GM19328 (cell line): Measurements from ENCODE around the gene CLDN20.
"Not testable (repeated sequence)": the region's sequence is repeated elsewhere in the genome, so short reads cannot be mapped to it uniquely, and the experiment has no call there.

Source experiments
- ATAC-seq: cut with Tn5 transposase; IDR thresholded peaks from one replicate; pipeline ENCODE4 v1.9.1; 2021; ENCODE audit warnings: mild to moderate bottlenecking, moderate library complexity; ENCODE audit not compliant: unreplicated experiment

The CLDN20 gene, protein sequence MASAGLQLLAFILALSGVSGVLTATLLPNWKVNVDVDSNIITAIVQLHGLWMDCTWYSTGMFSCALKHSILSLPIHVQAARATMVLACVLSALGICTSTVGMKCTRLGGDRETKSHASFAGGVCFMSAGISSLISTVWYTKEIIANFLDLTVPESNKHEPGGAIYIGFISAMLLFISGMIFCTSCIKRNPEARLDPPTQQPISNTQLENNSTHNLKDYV

DNA sequence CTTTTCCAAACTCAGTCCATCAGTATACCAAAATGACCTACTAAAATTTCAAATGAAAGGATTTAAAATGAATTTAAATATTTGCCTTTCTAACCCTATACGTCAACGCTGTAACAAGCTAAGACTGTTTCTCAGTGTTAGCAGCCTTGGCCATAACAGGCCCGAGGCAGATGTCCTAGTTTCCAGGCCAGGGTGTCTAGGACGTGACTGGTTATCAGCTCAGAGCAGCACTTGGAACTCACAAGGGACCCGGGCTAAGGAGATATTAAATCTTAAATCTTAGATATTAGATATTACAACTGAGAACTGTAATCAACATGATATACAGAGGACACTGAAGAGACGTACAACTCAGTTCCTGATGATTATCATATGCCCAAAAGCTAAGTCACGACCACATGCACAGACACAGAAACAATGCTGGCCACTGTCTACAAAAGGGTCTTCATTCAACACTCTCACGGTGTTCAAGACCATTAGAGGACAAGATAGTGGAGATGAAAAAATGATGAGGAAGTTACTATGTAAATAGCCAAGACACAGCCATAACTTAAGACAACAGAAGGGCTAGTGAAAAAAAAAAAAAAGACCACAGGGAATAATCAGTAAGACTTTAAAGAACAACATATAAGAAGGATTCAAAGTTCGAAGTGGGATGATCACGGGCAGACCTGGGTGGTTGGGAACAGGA lies at the start of gene CLDN20:
TSS of gene CLDN20 (plus strand) at position 641 of the 691 bp plus-strand sequence. CDS start 11,707 bp downstream, outside the sequence.
- no peak for ATAC-seq

DNA sequence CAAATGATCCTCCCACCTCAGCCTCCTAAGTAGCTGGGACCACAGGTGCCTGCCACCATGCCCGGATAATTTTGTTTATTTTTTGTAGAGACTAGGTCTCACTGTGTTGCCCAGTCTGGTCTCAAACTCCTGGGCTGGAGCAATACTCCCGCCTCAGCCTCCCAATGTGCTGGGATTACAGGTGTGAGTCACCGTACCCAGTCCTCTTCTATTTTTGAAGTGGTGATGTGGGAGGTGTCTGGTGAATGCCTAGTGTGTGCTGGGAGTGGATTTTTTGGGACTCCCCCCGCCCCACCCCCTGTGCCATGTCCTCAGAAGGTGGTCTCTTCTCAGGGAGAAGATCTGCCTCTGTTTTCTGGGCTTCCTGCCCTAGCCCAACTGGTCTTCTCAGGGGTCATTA lies 47.9 kb upstream of the CLDN20 start:
- no peak for ATAC-seq

DNA sequence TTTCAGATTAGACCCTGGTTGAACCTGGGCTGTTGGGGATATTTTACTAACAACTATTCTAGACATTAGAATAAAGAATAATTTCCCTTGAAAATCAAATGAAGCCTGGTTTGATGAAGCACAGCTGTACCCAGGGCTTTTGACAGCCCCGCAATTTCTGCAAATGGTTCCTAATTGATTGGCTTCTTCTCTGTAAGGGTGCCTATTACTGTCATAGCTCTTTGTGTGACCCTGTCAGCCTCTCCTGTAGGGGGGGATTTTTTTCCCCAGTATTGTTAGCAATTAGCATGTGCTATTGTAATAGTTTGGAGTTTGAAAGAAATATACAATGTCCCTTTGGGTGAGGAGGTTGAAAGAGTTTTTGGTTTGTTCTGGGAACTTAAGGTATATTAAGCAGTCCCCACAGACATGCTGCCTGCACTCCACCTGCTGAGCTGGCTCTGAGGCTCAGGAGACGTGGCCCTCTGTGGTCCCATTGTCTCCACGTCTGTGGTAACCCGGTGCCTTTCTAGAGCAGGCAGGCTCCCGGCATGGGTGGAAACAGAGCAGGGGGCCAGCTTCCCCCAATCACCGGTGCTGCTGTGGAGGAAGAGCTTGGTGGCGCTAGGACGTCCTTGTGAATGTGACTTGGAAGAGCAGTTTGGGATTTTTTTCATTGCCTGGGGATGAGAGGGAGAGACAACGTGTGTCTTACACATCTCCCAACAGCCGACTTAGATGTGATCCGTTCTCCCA lies 47.3 kb upstream of the CLDN20 start:
- no peak for ATAC-seq

DNA sequence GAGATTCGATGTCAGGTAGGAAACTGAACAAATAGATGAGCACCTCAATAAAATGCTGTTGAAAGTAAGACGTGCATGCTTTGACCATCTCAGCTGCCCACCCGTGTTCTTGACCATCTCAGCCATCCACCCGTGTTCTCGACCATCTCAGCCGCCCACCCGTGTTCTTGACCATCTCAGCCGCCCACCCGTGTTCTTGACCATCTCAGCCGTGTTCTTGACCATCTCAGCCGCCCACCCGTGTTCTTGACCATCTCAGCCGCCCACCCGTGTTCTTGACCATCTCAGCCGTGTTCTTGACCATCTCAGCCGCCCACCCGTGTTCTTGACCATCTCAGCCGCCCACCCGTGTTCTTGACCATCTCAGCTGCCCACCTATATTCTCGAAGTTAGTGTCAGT lies 45.1 kb upstream of the CLDN20 start:
- ATAC-seq, result not testable (repeated sequence)

DNA sequence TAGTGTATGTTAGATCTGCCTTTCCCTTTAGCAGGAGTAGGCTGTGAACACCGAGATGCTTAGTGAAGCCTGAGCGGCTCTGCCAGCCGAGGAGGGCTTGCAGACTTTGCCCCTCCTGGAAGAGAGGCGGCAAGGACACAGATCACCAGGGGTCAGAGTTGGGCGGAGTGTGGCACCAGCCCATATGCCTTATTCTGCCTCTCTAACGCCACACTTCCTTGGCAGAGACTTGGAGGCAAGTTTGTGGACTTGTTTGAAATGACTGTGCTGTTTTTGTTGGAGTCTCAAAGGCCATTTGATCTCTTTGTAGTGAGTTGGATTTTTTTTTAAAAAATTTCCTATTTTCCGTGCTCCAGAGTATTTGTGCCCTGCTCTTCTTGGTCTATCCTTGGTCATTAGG lies 44.5 kb upstream of the CLDN20 start:
- ATAC-seq, result no peak

DNA sequence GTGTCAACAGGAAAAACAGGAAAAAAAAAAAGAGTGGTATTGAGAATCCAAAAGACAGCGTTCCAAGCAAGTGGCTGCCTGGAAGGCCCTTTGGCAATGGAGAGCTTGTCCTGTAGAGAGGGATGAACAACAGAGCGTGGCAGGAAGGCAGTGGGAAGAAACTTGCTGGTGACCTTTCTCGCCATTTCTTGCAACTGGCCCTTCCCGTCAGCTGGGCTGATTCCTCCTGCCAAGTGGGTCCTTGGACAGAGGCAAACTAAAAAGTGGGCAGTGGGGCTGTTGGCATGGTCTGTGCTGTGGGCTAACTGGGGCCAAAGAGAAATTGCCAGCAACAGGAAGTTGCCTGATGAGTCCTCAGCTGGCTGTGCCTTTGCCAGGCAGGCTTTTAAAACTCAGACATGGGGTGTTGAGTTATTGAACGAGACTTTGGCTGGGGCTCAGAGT lies 43.9 kb upstream of the CLDN20 start:
- no peak for ATAC-seq

DNA sequence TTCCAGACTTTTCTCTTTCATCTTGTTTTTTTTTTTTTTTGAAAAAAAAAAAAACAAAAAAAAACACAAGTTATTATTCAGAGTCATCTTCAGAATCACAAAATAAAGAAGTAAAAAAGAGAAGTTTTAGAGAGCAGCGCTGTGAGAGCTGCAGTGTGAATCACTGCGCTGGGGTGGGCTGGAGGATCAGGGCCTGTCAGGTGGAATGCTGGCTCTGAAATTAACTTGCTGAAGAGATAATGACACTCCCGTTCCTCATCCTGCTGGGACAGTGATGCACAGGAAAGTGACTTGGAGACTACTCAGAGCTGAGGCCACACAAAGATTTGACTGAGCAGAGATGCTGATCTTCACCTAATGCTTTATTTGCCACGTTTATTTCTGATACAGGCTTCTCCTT lies 42.7 kb upstream of the CLDN20 start:
- no peak for ATAC-seq

DNA sequence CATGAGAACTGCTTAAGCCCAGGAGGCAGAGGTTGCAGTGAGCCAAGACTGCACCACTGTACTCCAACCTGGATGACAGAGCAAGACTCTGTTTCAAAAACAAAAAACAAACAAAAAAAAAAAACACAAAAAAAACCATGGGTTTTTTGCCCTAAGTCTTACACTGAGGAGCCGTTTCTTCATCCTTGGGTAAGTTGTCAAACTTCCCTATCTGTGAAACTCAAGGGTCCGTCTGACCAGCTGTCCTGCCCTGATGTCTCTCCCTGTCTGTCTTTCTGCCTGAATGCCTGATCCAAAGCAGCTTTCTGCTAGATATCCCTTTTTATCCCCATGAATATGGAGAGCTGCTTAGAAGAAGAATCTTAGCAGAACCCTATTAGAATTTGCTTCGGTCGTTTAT lies 41.3 kb upstream of the CLDN20 start:
- no peak for ATAC-seq

DNA sequence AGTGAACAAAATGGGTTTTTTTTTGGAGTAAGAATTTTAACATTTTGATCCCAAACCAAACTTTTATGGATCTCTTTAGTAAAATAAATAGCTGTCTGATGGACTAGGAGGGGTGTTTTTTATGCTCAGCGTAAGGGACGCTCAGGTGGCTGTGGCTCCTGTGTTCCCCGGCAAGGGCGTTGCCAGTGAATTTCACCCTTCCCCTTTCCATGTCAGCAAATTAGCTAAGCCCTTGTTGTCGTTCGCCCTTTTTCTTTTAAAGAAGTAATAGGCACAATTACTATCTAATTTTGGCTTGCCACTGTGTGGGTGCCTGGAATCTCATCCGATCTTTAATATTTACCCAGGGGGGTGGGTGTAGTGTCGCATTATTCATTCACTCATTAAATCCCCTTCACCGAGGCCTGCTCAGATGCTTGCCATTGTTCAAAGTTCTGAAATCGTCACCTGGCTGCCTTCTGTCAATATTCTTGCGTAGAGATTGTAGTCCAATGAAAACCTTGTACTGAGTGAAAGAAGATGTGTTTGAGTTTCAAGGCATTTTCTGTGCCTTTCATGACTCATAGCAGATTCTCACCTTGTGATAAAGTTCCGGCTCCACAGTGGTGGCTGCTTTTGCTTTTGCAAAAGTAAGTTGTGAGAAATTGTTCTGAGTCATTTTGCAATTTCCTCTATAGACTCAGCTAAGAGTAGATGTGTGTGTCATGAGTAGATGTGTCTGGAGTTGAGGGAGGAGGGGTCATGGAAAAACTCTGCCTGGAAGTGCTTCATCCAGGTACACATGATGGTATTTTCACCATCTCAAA lies 40.0 kb upstream of the CLDN20 start:
- peak; percentile 97 for ATAC-seq

DNA sequence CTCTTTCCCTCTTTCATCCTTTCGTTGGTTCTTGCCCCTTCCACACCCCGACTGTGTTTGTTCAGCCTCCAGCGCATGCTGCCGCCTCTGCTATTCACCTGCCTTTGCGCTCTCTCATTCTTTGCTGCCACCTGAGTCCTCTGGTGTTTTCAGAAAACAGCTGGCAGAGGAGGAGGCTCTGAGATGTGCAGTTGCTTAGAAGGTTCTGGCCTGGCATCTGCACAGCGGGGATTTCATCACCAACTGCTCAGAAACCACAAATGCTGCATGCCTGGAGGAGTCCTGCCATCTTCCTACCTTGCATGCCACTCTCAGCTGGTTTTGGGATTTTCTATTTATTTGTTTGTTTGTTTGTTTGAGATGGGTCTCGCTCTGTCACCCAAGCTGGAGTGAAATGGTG lies 39.2 kb upstream of the CLDN20 start:
- no peak for ATAC-seq

DNA sequence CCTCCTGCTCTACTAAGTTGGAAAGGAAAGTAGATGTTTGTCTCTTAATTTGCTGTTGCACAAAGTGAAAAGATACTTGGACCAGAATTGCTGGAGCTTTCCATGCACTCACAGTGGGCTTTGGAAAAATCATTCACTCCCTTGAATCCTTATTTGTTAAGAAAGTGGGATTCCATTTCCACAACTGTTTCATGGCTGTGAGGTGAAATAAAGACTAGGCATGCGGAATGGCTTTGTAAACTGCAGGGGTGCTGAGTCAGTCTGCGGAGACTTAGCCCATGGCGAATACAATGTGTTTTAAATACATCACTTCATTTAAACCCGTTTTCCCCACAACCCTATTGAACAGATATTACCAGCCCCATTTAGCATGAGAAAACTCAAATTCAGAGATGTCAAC lies 36.8 kb upstream of the CLDN20 start:
- ATAC-seq, result no peak

DNA sequence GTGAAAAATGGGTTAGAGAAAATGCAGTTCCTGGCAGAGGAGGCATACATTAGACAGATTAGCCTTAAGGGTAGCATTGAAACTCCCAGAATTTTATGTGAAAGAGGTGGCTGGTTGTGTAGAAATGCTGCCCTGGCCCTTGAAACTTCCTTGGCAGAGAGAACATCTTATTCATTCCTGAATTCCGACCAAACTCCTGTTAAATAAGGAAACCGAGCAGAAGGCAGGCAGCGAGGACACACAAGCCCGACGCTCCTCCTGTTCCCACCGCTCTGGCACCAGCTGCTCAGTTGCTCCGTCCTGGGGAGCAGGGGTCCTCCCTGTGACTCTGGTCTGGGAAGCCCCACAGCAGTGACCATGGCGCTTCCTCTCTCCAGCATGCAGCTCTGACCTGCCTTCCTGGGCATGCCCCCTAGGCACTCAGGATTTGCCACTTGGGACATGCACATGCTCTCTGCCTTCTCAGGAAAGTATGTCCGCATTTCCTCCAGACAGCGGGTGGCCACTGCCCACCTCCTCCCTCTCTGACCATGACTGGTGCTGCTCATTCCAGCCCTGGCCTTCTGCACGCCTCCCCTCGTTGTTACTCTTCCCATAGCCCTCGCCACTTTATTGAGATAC lies 35.2 kb upstream of the CLDN20 start:
- ATAC-seq, result no peak

DNA sequence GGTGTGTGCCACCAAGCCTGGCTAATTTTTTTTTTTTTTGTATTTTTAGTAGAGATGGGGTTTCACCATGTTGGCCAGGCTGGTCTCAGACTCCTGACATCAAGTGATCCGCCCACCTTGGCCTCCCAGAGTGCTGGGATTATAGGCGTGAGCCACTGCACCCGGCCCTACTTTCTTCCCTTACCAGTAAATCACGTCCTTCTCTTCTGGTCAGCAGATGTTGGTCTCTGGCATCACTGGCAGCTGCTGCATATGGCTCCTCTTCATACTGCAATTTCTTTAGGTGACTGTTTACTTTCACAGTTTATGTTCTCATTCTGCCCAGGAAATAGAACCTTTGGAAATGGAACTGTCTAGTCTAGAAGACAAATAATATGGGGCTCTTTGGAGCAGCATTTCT lies 32.8 kb upstream of the CLDN20 start:
- not testable (repeated sequence) for ATAC-seq

DNA sequence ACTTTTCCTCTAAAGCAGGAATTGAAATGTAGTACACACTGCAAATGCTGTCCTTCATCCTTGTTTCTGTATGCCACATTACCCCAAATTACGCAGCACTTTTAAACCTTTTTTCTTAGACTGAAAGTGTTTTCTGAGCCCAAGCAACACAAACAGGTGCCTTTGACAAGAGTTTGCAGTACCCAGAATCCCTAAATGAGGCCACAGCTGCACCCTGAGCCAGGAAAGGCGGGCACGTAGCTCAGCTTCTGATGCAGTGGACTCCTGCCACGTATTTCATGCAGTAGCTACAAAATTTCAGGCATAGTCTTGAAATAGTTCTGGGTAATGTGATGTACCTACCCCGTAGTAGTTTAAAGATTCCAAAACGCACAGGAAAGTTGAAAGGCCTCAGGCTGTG lies 31.0 kb upstream of the CLDN20 start:
- no peak for ATAC-seq

DNA sequence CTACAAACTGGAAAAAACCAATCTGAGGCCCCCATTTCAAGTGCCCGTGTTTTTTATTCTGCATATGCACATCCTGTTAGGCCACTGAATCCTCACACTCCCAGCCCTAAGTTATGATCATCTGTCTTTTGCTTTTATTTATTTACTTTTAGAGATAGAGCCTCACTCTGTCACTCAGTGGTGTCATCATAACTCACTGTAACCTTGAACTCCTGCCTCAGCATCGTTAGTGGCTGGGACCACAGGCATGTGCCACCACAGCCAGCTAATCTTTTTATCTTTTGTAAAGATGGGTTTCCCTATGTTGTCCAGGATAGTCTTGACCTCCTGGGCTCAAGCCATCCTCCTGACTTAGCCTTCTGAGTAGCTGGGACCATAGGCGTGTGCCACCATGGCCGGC lies 29.6 kb upstream of the CLDN20 start:
- ATAC-seq, result no peak

DNA sequence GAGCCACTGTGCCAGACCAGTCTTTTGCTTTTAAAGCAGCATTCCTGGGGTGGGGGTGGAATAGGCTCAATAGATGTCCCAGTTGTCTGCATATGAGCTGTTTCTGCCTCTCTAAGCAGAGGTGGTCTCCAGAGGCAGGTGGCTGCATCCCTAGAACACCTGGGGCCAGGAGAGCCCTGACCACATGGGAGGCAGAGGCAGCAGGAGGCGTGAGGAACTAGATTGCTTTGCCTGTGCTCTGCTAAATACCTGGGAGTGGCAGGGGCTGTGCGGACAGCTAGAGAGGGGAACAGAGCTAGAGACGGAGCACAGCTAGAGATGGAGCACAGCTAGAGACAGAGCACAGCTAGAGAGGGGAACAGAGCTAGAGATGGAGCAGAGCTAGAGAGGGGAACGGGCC lies 29.1 kb upstream of the CLDN20 start:
- no peak for ATAC-seq

DNA sequence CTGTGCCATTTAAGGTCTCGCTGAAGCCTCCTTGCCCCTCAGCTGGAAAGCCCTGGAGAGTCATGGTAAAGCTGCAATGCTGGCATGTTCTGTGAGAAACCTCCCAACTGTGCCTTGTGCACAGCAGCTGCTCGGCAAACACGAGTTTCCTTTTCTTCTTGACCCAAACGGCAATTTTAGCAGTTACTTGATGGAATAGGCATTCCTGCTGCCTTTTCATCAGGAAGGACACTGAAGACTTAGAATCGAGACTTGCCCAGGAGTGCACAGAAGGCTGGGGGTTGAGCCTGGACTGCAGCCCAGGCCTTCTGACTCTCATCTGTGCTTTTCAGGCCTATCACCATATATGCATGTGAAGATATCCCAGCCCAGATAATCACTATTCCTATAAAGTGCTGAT lies 28.7 kb upstream of the CLDN20 start:
- no peak for ATAC-seq

DNA sequence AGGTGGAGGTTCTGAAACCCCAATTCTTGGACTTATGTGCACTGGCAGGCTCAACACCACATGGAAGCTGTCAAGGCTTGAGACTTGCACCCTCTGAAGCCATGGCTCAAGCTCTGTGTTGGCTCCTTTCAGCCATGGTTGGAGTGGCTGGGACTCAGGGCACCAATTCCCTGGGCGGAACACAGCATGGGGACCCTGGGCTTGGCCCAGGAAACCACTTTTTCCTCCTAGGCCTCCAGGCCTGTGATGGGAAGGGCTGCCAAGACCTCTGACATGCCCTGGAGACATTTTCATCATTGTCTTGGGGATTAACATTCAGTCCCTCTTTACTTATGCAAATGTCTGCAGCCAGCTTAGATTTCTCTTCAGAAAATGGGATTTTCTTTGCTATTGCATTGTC lies 26.2 kb upstream of the CLDN20 start:
- ATAC-seq, result no peak

DNA sequence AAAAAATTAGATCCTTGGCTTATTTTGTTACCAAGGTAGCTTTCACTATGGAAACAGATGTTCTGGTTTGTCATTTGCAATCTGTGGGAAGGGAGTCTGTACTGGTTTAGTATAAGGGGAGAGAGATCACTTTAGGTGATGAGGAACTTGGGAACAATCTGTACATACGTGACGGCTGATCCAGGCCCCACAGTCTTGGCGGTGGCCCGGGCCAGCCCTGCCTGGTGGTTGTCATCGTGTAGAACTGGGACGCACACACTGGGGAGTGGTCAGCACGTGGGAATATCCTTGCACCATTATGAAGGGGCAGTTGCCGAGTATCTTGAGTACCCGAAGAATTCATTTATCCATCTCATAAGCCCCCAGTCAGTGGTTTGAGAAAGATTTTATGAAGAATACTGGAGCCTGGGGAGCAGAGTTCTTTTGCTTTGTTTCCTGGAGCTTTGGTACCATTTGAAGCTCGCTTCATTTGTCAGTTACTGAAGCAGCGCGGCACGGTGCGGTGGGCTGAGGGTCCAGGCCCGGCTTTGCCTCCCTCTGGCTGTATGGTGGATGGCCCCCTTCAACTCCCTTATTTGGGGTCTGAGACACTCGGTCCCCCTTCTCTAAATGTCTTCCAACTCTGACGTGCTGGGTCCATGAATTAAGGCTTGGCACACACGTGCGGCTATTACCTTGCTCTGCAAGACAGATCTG lies 22.8 kb upstream of the CLDN20 start:
- ATAC-seq, result no peak

DNA sequence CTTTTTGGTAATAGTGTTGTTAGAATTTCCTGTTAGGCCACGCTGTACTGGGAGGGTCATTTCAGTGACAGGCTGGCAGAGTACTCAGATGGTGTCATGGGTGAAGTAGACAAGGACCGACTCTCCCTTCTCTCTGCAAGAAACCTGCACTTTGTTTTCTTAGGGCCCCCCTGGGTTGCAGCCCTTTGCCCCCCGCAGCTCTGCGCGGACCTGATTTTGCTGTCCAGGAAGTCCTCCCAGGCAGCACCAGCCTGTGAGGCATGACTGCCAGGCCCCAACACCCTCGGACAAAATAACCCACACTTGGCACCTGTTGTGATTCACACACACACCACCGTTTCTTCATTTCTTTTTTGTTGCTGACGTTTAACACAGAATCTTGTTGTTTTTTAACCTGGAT lies 21.8 kb upstream of the CLDN20 start:
- ATAC-seq, result no peak
